Measurements from ENCODE around the gene CLIC4.

CLIC4 gene

GRCh38 chr1:24874056-24874455, 128.8 kb downstream of the CLIC4 start:
- no peak for DNase-seq (ENCODE audit: extremely low read depth, low read depth)
- no peak overlapping the region for H3K4me3 ChIP-seq (replicated peaks; ENCODE audit: low read depth, low read length)
- TF ChIP-seq, protein P1, sequence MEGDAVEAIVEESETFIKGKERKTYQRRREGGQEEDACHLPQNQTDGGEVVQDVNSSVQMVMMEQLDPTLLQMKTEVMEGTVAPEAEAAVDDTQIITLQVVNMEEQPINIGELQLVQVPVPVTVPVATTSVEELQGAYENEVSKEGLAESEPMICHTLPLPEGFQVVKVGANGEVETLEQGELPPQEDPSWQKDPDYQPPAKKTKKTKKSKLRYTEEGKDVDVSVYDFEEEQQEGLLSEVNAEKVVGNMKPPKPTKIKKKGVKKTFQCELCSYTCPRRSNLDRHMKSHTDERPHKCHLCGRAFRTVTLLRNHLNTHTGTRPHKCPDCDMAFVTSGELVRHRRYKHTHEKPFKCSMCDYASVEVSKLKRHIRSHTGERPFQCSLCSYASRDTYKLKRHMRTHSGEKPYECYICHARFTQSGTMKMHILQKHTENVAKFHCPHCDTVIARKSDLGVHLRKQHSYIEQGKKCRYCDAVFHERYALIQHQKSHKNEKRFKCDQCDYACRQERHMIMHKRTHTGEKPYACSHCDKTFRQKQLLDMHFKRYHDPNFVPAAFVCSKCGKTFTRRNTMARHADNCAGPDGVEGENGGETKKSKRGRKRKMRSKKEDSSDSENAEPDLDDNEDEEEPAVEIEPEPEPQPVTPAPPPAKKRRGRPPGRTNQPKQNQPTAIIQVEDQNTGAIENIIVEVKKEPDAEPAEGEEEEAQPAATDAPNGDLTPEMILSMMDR (IDR thresholded peaks at IDR 0.05; ENCODE audit: low read depth, low read length, missing control alignments): no peak

DNA sequence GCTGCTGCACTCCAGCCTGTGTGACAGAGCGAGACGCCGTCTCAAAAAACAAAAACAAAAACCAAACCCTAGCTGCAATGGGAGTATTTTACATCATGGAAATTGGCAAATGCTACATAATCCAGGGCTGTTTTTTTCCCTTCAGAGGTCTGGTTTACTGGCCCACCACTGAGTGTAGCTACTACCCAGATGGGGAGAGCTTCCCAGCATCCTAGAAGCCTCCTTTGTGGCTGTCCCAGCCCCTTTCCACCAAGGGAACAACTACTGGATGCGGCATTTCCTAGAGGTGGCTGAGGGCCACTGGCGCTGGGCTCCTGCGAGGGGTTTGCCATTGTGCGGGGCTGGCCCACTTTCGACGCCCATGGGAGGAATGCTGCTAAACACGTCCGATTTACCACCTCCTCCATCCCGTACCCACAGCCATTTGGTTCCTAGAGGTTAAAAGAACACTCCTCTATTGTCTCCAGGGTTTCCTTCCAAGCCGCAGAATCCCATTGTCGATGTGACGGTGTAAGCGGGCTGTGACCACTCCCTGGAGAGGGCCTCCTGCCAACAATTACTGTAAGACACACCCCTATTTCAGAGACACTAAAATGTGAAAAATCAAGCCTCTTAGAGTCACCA, 129.5 kb downstream of the CLIC4 start:
- no peak for DNase-seq (ENCODE audit: extremely low read depth, low read depth)

DNA sequence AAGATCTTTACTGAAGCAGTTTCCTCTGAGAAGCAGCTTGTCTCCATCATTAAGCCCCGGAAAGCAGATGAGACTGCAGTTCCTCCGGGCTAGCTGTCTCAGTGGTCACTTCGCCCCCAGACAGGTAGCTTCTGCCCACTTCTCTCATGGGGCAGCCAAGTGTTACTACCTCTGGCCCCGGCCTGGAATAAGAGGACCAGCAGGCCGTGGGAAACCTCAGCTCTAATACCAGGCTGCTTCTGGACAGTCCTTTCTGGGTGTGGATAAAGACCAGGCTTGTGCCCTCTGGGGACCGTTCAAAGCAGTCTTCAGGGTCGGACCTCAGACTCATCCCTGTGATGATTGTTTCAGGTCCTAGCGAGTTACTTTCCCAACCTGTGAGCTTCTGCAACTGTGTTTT, 130.0 kb downstream of the CLIC4 start:
- H3K4me3 ChIP-seq (replicated peaks; ENCODE audit: low read depth, low read length): no peak overlapping the region
- TF ChIP-seq, protein P1 (IDR thresholded peaks at IDR 0.05; ENCODE audit: low read depth, low read length, missing control alignments): no peak
- no peak for DNase-seq (ENCODE audit: extremely low read depth, low read depth)

More for the DNA sequence above, 129.5 kb downstream of the CLIC4 start:
- TF ChIP-seq, protein P1 (IDR thresholded peaks at IDR 0.05; ENCODE audit: low read depth, low read length, missing control alignments): no peak
- no peak overlapping the region for H3K4me3 ChIP-seq (replicated peaks; ENCODE audit: low read depth, low read length)

GRCh38 chr1:24875991-24876506, 130.8 kb downstream of the CLIC4 start:
- DNase-seq (ENCODE audit: extremely low read depth, low read depth): no peak

GRCh38 chr1:24878045-24878444, 132.8 kb downstream of the CLIC4 start:
- H3K4me3 ChIP-seq (replicated peaks; ENCODE audit: low read depth, low read length): no peak overlapping the region
- DNase-seq (ENCODE audit: extremely low read depth, low read depth): no peak
- TF ChIP-seq, protein P1 (IDR thresholded peaks at IDR 0.05; ENCODE audit: low read depth, low read length, missing control alignments): no peak

More at GRCh38 chr1:24875991-24876506, 130.8 kb downstream of the CLIC4 start:
- H3K4me3 ChIP-seq (replicated peaks; ENCODE audit: low read depth, low read length): no peak overlapping the region
- TF ChIP-seq, protein P1 (IDR thresholded peaks at IDR 0.05; ENCODE audit: low read depth, low read length, missing control alignments): no peak

DNA sequence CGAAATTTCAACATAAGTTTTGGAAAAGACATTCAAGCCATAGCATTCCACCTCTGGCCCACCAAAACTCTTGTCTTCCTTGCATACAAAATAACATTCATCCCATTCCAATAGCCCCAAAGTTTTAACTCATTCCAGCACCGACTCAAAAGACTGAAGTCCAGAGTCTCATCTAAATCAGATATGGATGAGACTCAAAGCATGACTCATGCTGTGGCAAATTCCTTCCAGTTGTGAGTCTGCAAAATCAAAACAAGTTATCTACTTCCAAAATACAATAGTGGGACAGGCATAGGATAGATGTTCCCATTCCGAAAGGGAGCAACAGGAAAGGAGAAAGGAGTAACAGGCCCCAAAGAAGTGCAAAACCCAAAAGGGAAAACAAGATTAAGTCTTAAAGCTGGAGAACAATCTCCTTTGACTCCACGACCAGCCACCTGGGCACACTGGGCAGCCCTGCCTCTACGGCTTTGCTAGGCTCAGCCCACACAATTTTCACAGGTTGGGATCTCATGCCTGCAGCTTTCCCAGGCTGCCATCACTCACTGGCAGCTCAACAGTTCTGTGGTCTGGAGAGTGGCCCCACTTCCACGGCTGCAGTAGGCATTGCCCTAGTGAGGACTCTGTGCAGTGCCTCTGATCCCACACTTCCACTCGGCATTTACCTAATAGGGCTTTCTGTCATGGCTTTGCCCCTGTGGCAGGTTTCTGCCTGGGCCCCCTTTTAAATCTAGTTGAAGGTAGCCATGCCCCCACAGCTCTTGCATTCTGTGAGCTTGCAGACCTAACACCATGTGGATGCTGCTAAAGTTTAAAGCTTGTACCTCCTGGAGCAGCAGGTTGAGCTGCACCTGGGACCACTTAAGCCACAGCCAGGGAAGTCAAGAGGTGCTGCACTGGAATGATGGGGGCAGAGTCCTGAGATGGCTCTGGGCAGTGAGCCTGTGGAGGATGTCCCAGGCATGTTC, 133.8 kb downstream of the CLIC4 start:
- peak; percentile 7 for DNase-seq (ENCODE audit: extremely low read depth, low read depth)
- TF ChIP-seq, protein P1 (IDR thresholded peaks at IDR 0.05; ENCODE audit: low read depth, low read length, missing control alignments): no peak

More for the DNA sequence above, 133.8 kb downstream of the CLIC4 start:
- H3K4me3 ChIP-seq (replicated peaks; ENCODE audit: low read depth, low read length): no peak overlapping the region

Data from HFF-Myc (cell line).